ENCODE data around the gene GMPS. TPM values are rescaled to one million over a fixed set of nuclear protein-coding genes. Genes with fewer than 3 reads are reported as not detected.

The GMPS gene
- total and polyA plus RNA-seq, 2 of the 13 experiments (the other 11 are each of a cell fraction or from before 2014, with no cell fraction given): 29.6 to 85.5 TPM

DNA sequence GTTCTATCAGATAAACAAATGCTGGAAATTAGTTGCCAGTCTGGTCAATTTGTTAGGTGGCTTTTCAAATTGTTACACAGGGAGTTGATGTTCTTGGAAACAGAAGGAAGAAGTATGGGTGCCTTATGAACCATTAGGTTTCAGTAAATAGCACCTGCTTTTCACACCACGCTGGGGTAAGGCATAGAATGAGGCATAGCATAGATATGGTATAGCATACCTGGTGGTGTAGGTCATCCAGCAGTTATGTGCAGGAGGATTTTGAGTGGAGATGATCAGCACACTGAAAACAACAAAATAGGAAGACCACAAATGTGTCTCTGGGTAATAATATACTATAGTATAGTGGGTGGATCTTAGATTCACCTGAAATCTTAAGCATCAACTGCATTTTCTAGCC lies 121.4 kb downstream of the GMPS start:
- no peak overlapping the region for H3K4me2 ChIP-seq (ENCODE audit: low read depth, low read length)
- no peak overlapping the region for H3K4me3 ChIP-seq (replicated peaks in 1 of 3; ENCODE audit: insufficient read depth in 1 of 3, low read depth in 2 of 3, low read length in 3 of 3)
- POLR2A ChIA-PET: no interaction called here
- no peaks in the 10 kb centered on the region for H3K36me3 ChIP-seq (replicated peaks in 1 of 2; ENCODE audit: control insufficient read depth in 1 of 2, insufficient read depth in 2 of 2, low read length in 2 of 2)
- ATAC-seq (no peak), DNase-seq (ENCODE audit: low spot score) (no peak), FAIRE-seq (no peak)
- CTCF ChIA-PET (ENCODE audit: low intra/inter-chr PET ratio, low total read pairs): no interaction called here
- no peaks in the 10 kb centered on the region for H3K4me1 ChIP-seq (ENCODE audit: insufficient read depth, low read length)
- 7% methylated on average over 1 of the region's 1 CpG for WGBS (ENCODE audit: low lambda C conversion rate)
- no peak overlapping the region for H3K9ac ChIP-seq (ENCODE audit: insufficient read depth, low read depth, low read length)
- no peaks in the 10 kb centered on the region for H3K79me2 ChIP-seq (ENCODE audit: insufficient read depth, low read length)
- H4K20me1 ChIP-seq (ENCODE audit: insufficient read depth, low read length): no peaks in the 10 kb centered on the region
- H2AFZ ChIP-seq (ENCODE audit: low read length): no peak overlapping the region
- no TSS peak for BruUV-seq (replicated peaks)
- no peaks in the 10 kb centered on the region for H3K27me3 ChIP-seq (ENCODE audit: control insufficient read depth in 1 of 2, insufficient read depth in 2 of 2, low read length in 2 of 2)
- in situ Hi-C loops (cut with HindIII; ENCODE audit: extremely low pct_ligation_motif_present, low pct_unique_long_range_greater_than_20kb) (no loop called here), intact Hi-C loops (cut with micrococcal nuclease; ENCODE audit: unreplicated experiment) (no loop called here)
- TF ChIP-seq SCMH1 (CRISPR knock-in tag; IDR thresholded peaks at IDR 0.05; ENCODE audit: borderline replicate concordance) (no peak), PHF5A (CRISPR knock-in tag; IDR thresholded peaks at IDR 0.05; ENCODE audit: low read depth, unreplicated experiment) (no peak), NCOA5 (CRISPR knock-in tag; IDR thresholded peaks at IDR 0.05) (no peak), SYNCRIP (IDR thresholded peaks at IDR 0.05; ENCODE audit: insufficient read depth, low read depth, low read length) (no peak), ZSCAN9 (CRISPR knock-in tag; IDR thresholded peaks at IDR 0.05; ENCODE audit: borderline replicate concordance) (no peak)
- TF ChIP-seq, protein P1, sequence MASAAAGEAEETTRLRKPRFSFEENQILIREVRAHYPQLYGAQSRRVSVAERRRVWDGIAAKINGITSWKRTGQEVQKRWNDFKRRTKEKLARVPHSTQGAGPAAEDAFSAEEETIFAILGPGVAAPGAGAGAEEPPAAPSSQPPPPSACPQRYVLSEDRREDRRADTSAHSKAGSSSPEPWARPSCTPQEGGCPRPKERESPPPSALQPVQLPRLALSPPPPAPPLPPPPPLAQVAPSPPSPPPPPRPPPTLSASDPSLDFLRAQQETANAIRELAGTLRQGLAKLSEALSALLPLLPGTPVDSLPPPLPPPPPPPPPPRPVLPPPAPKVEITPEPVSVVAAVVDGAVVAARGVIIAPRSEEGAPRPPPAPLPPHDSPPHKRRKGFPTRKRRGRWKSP (CRISPR knock-in tag; IDR thresholded peaks at IDR 0.05): no peak
- TF ChIP-seq, protein P2, sequence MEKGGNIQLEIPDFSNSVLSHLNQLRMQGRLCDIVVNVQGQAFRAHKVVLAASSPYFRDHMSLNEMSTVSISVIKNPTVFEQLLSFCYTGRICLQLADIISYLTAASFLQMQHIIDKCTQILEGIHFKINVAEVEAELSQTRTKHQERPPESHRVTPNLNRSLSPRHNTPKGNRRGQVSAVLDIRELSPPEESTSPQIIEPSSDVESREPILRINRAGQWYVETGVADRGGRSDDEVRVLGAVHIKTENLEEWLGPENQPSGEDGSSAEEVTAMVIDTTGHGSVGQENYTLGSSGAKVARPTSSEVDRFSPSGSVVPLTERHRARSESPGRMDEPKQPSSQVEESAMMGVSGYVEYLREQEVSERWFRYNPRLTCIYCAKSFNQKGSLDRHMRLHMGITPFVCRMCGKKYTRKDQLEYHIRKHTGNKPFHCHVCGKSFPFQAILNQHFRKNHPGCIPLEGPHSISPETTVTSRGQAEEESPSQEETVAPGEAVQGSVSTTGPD (CRISPR knock-in tag; IDR thresholded peaks at IDR 0.05): no peak
- H3K27ac ChIP-seq (ENCODE audit: extremely low read length, insufficient read depth, low read length): no peak overlapping the region
- no peaks in the 10 kb centered on the region for H3K9me3 ChIP-seq (ENCODE audit: low read length)

Other genes with a start within 250 kb of the GMPS start
- gene PLCH1, start 125.6 kb upstream of the GMPS start, total RNA-seq (2016; rRNA removed; fragmentation: Illumina TruSeq; extraction: Trizol): 3.0 and 4.4 TPM in 2 replicates
- gene PLCH1, start 125.6 kb upstream of the GMPS start, polyA plus RNA-seq (2011; rRNA removed): 1.2 and 2.0 TPM in 2 replicates
- gene C3orf33, start 64.4 kb upstream of the GMPS start, total RNA-seq (2016; rRNA removed; fragmentation: Illumina TruSeq; extraction: Trizol): 8.2 and 12.6 TPM in 2 replicates
- 8.7 and 9.2 TPM in 2 replicates for gene C3orf33, start 64.4 kb upstream of the GMPS start, polyA plus RNA-seq (2011; rRNA removed)
- 23.2 and 32.1 TPM in 2 replicates for gene SLC33A1, start 16.2 kb upstream of the GMPS start, total RNA-seq (2016; rRNA removed; fragmentation: Illumina TruSeq; extraction: Trizol)
- 20.0 and 22.8 TPM in 2 replicates for gene SLC33A1, start 16.2 kb upstream of the GMPS start, polyA plus RNA-seq (2011; rRNA removed)
- gene KCNAB1, start 249.9 kb downstream of the GMPS start, total RNA-seq (2016; rRNA removed; fragmentation: Illumina TruSeq; extraction: Trizol): not detected in 2 replicates
- not detected in 2 replicates for gene KCNAB1, start 249.9 kb downstream of the GMPS start, polyA plus RNA-seq (2011; rRNA removed)